GM12892 (cell line): ENCODE results near the gene MINPP1.
A peak's percentile ranks its signal among the peaks of the same experiment; 100 is the strongest.

Experiments
- DNase-seq: peaks from one replicate; pipeline ENCODE4 v3.0.0; 2011; ENCODE audit not compliant: insufficient read length
- FAIRE-seq: peaks from 2 replicates; lab custom pipeline; 2011; peaks lifted over from hg19 to GRCh38; lab: Jason Lieb, UNC
- POLR2A ChIP-seq: IDR thresholded peaks from 2 replicates; pipeline ENCODE4 v1.6.1; 2011; ENCODE audit warnings: low read depth, low read length, control low read depth
- POLR2AphosphoS5 ChIP-seq: IDR thresholded peaks from 2 replicates; pipeline ENCODE4 v1.6.1; 2011; ENCODE audit warnings: low read depth, low read length, control low read depth
- TAF1 ChIP-seq: IDR thresholded peaks from 2 replicates; pipeline ENCODE4 v1.6.1; 2011; ENCODE audit warnings: low read depth, mild to moderate bottlenecking, control low read depth, low read length, borderline replicate concordance

MINPP1 gene

GRCh38 chr10:87532696-87533095 is 28.0 kb downstream of the MINPP1 start:
- FAIRE-seq (no peak), DNase-seq (no peak)
- TF ChIP-seq POLR2A (no peak), POLR2AphosphoS5 (no peak), TAF1 (no peak)

GRCh38 chr10:87534173-87534858 is 29.6 kb downstream of the MINPP1 start:
- TF ChIP-seq TAF1 = no peak
- TF ChIP-seq POLR2AphosphoS5 = no peak
- TF ChIP-seq POLR2A = no peak

GRCh38 chr10:87538092-87539015 is 33.7 kb downstream of the MINPP1 start:
- DNase-seq (no peak), FAIRE-seq (no peak)
- TF ChIP-seq POLR2AphosphoS5 = no peak
- no peak for TF ChIP-seq TAF1
- TF ChIP-seq POLR2A = no peak

More at GRCh38 chr10:87534173-87534858, 29.6 kb downstream of the MINPP1 start:
- DNase-seq (no peak), FAIRE-seq (no peak)

- no peak for TF ChIP-seq POLR2AphosphoS5
- no peak for TF ChIP-seq POLR2A
- no peak for TF ChIP-seq TAF1
- FAIRE-seq (no peak), DNase-seq (no peak)
These were observed 36.4 kb downstream of the MINPP1 start for GRCh38 chr10:87541114-87541513.

- TF ChIP-seq POLR2AphosphoS5 = no peak
- TF ChIP-seq POLR2A = no peak
- TF ChIP-seq TAF1 = no peak
- no peak for FAIRE-seq
- DNase-seq = no peak
These were observed 40.0 kb downstream of the MINPP1 start for GRCh38 chr10:87544721-87545120.

GRCh38 chr10:87545783-87546182 is 41.1 kb downstream of the MINPP1 start:
- FAIRE-seq (no peak), DNase-seq (no peak)
- TF ChIP-seq TAF1 (no peak), POLR2AphosphoS5 (no peak), POLR2A (no peak)

GRCh38 chr10:87546210-87546609 is 41.5 kb downstream of the MINPP1 start:
- FAIRE-seq = peak; percentile 17
- DNase-seq = no peak
- TF ChIP-seq TAF1 (no peak), POLR2A (no peak), POLR2AphosphoS5 (no peak)

- FAIRE-seq (no peak), DNase-seq (no peak)
- TF ChIP-seq POLR2A (no peak), POLR2AphosphoS5 (no peak), TAF1 (no peak)
These were observed 42.3 kb downstream of the MINPP1 start for GRCh38 chr10:87546971-87547413.

GRCh38 chr10:87547734-87548311 is 43.1 kb downstream of the MINPP1 start:
- no peak for DNase-seq
- FAIRE-seq = no peak
- TF ChIP-seq POLR2AphosphoS5 = no peak

GRCh38 chr10:87550741-87551140 is 46.0 kb downstream of the MINPP1 start:
- no peak for DNase-seq
- no peak for FAIRE-seq
- TF ChIP-seq POLR2AphosphoS5 (no peak), TAF1 (no peak), POLR2A (no peak)

- FAIRE-seq (no peak), DNase-seq (no peak)
- TF ChIP-seq TAF1 = no peak
- no peak for TF ChIP-seq POLR2AphosphoS5
- no peak for TF ChIP-seq POLR2A
These were observed 46.6 kb downstream of the MINPP1 start for GRCh38 chr10:87551326-87551725.
